SK-N-SH (cell line): ENCODE results near the gene PPIF.

Source experiments
- CHD2 ChIP-seq: fragments of 150-350 bp; IDR thresholded peaks from 2 replicates; pipeline ENCODE4 v1.6.1; 2018; ENCODE audit warnings: low read length; ENCODE audit not compliant: partially characterized antibody
- CTCF ChIP-seq: fragments of 200-600 bp; sonication (generic); IDR thresholded peaks from 2 replicates; pipeline ENCODE4 v1.6.1; 2017; ENCODE audit warnings: antibody characterized with exemption, mild to moderate bottlenecking, moderate library complexity
- EP300 ChIP-seq, 2 experiments: IDR thresholded peaks; 2 replicates each; pipeline versions ENCODE4 v1.4.0 to v1.6.1; 2012; ENCODE audit warnings: borderline replicate concordance in 1 of 2, low read depth in 1 of 2, low read length in 1 of 2
- FOXM1 ChIP-seq: IDR thresholded peaks from 2 replicates; pipeline ENCODE4 v1.4.0; 2012; ENCODE audit warnings: low read depth, mild to moderate bottlenecking
- GATA2 ChIP-seq: sonication (generic); formaldehyde crosslinking; IDR thresholded peaks from 2 replicates; pipeline ENCODE4 v1.5.0; 2020; ENCODE audit warnings: mild to moderate bottlenecking, missing genetic modification reagents
- MEF2A ChIP-seq: IDR thresholded peaks from 2 replicates; pipeline ENCODE4 v1.4.0; 2012; ENCODE audit warnings: low read depth, borderline replicate concordance
- NRF1 ChIP-seq: IDR thresholded peaks from 2 replicates; pipeline ENCODE4 v1.6.1; 2012; ENCODE audit warnings: low read depth, mild to moderate bottlenecking, low read length
- TAF1 ChIP-seq: IDR thresholded peaks from 2 replicates; pipeline ENCODE4 v1.6.1; 2012; ENCODE audit warnings: low read depth, mild to moderate bottlenecking, low read length, moderate library complexity, borderline replicate concordance
- YY1 ChIP-seq: IDR thresholded peaks from 2 replicates; pipeline ENCODE4 v1.4.0; 2012; ENCODE audit warnings: low read depth, mild to moderate bottlenecking
- TF ChIP-seq, protein P1 (sequence below): fragments of 150-350 bp; IDR thresholded peaks from 2 replicates; pipeline ENCODE4 v1.6.1; 2016; ENCODE audit warnings: mild to moderate bottlenecking, low read depth, low read length
- TF ChIP-seq, protein P2 (sequence below): IDR thresholded peaks from 2 replicates; pipeline ENCODE4 v1.6.1; 2012; ENCODE audit warnings: mild to moderate bottlenecking, low read depth, low read length, moderate library complexity

GRCh38 chr10:79336739-79337138, 10.5 kb upstream of the PPIF start:
- no peak for TF ChIP-seq MEF2A
- TF ChIP-seq CTCF, result no peak
- TF ChIP-seq, protein P1, sequence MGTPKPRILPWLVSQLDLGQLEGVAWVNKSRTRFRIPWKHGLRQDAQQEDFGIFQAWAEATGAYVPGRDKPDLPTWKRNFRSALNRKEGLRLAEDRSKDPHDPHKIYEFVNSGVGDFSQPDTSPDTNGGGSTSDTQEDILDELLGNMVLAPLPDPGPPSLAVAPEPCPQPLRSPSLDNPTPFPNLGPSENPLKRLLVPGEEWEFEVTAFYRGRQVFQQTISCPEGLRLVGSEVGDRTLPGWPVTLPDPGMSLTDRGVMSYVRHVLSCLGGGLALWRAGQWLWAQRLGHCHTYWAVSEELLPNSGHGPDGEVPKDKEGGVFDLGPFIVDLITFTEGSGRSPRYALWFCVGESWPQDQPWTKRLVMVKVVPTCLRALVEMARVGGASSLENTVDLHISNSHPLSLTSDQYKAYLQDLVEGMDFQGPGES, result no peak
- TF ChIP-seq, protein P2, sequence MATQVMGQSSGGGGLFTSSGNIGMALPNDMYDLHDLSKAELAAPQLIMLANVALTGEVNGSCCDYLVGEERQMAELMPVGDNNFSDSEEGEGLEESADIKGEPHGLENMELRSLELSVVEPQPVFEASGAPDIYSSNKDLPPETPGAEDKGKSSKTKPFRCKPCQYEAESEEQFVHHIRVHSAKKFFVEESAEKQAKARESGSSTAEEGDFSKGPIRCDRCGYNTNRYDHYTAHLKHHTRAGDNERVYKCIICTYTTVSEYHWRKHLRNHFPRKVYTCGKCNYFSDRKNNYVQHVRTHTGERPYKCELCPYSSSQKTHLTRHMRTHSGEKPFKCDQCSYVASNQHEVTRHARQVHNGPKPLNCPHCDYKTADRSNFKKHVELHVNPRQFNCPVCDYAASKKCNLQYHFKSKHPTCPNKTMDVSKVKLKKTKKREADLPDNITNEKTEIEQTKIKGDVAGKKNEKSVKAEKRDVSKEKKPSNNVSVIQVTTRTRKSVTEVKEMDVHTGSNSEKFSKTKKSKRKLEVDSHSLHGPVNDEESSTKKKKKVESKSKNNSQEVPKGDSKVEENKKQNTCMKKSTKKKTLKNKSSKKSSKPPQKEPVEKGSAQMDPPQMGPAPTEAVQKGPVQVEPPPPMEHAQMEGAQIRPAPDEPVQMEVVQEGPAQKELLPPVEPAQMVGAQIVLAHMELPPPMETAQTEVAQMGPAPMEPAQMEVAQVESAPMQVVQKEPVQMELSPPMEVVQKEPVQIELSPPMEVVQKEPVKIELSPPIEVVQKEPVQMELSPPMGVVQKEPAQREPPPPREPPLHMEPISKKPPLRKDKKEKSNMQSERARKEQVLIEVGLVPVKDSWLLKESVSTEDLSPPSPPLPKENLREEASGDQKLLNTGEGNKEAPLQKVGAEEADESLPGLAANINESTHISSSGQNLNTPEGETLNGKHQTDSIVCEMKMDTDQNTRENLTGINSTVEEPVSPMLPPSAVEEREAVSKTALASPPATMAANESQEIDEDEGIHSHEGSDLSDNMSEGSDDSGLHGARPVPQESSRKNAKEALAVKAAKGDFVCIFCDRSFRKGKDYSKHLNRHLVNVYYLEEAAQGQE, result no peak
- no peak for TF ChIP-seq GATA2
- TF ChIP-seq CHD2, result no peak
- TF ChIP-seq EP300 (IDR thresholded peaks at IDR 0.05; ENCODE audit: borderline replicate concordance in 1 of 2, low read depth in 1 of 2, low read length in 1 of 2), result no peak
- no peak for TF ChIP-seq YY1
- no peak for TF ChIP-seq TAF1
- TF ChIP-seq NRF1, result no peak
- TF ChIP-seq FOXM1, result no peak
